HepG2 (cell line): ENCODE results near the gene SPG7. TPM values are rescaled to one million over a fixed set of nuclear protein-coding genes. Genes with fewer than 3 reads are reported as not detected.
A peak's percentile ranks its signal among the peaks of the same experiment; 100 is the strongest.

Experiments used
- ARNT ChIP-seq: fragments of 450-650 bp; IDR thresholded peaks from 2 replicates; pipeline ENCODE4 v1.6.1; 2017
- NRL ChIP-seq: sonication (generic); formaldehyde crosslinking; IDR thresholded peaks from 2 replicates; pipeline ENCODE4 v1.5.0; 2020; ENCODE audit warnings: missing genetic modification reagents, mild to moderate bottlenecking, moderate library complexity, borderline replicate concordance
- ZFX ChIP-seq: sonication (generic); formaldehyde crosslinking; IDR thresholded peaks from 2 replicates; pipeline ENCODE4 v1.4.0; 2020; ENCODE audit warnings: mild to moderate bottlenecking, low read depth, missing genetic modification reagents, moderate library complexity
- ZNF232 ChIP-seq: sonication (generic); formaldehyde crosslinking; IDR thresholded peaks from 2 replicates; pipeline ENCODE4 v1.4.0; 2020; ENCODE audit warnings: missing genetic modification reagents, borderline replicate concordance
- ZNF354B ChIP-seq: sonication (generic); formaldehyde crosslinking; IDR thresholded peaks from 2 replicates; pipeline ENCODE4 v1.8.0; 2022; ENCODE audit warnings: mild to moderate bottlenecking, missing genetic modification reagents
- ZNF430 ChIP-seq: sonication (generic); formaldehyde crosslinking; IDR thresholded peaks from 2 replicates; pipeline ENCODE4 v1.9.0; 2021; ENCODE audit warnings: mild to moderate bottlenecking, missing genetic modification reagents
- ZNF713 ChIP-seq: sonication (generic); formaldehyde crosslinking; IDR thresholded peaks from 2 replicates; pipeline ENCODE4 v1.4.0; 2020; ENCODE audit warnings: mild to moderate bottlenecking, missing genetic modification reagents
- polyA plus RNA-seq, 8 experiments: library from polyadenylated mRNA; depleted of rRNA in 3 of 8; stranded (reverse) in 7 of 8; unstranded in 1 of 8; fragments of >200 nt; fragmentation: Illumina TruSeq in 4 of 8; extraction: Trizol in 4 of 8; gene quantifications; 2 replicates each; pipeline versions ENCODE4 v1.2.1 to v1.2.3, GENCODE V29; 2011 to 2016; ENCODE audit warnings: low read depth in 4 of 8, missing spikeins in 1 of 8, mixed read lengths in 1 of 8; ENCODE audit not compliant: insufficient read depth in 1 of 8
- total RNA-seq, 5 experiments: library from RNA; depleted of rRNA; stranded (reverse); fragments of >200 nt; fragmentation: Illumina TruSeq; extraction: Trizol; gene quantifications; 2 replicates each; pipeline ENCODE4 v1.2.3, GENCODE V29; 2016; ENCODE audit warnings: low read depth in 1 of 5
- TF ChIP-seq, protein P1 (sequence below): sonication (generic); formaldehyde crosslinking; IDR thresholded peaks from one replicate; pipeline ENCODE4 v1.5.1; 2020; ENCODE audit warnings: mild to moderate bottlenecking, missing genetic modification reagents; ENCODE audit errors: not compliant biosample characterization
- TF ChIP-seq, protein P2 (sequence below): sonication (generic); formaldehyde crosslinking; IDR thresholded peaks from 2 replicates; pipeline ENCODE4 v1.4.0; 2020; ENCODE audit warnings: missing genetic modification reagents
- TF ChIP-seq, protein P3 (sequence below): fragments of 450-650 bp; IDR thresholded peaks from 2 replicates; pipeline ENCODE4 v1.6.1; 2016
- TF ChIP-seq, protein P4 (sequence below): IDR thresholded peaks from 2 replicates; pipeline ENCODE4 v1.6.1; 2016; ENCODE audit warnings: missing compliant biosample characterization, missing genetic modification reagents, borderline replicate concordance
- TF ChIP-seq, protein P5 (sequence below): sonication (generic); formaldehyde crosslinking; conservative IDR thresholded peaks from 2 replicates; pipeline ENCODE4 v1.4.0; 2020; ENCODE audit warnings: mild to moderate bottlenecking, missing genetic modification reagents, moderate library complexity

Gene SPG7
- total and polyA plus RNA-seq, 2 of the 13 experiments (the other 11 are each of a cell fraction or from before 2014, with no cell fraction given) = 66.0 to 136 TPM

DNA sequence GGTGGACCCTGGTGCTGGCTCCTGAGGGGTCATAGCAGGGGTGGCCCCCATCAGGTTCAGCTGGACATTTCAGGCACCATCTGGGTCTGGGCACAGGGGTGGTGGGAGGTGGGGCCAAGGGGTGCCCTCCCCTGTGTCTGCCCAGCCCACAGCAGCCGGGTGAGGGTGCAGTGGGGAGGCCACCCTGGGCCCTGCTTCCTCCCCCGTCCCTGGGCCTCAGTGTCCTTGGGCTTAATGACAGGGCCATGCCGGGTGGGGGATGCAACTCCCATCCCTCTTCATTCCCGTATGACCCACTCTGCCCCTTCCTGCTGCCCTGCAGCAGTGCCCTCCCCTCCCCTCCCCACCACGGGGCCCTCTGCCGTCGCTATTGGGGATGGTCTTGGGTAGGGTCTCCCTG lies 78.0 kb downstream of the SPG7 start (continued):
- TF ChIP-seq, protein P1, sequence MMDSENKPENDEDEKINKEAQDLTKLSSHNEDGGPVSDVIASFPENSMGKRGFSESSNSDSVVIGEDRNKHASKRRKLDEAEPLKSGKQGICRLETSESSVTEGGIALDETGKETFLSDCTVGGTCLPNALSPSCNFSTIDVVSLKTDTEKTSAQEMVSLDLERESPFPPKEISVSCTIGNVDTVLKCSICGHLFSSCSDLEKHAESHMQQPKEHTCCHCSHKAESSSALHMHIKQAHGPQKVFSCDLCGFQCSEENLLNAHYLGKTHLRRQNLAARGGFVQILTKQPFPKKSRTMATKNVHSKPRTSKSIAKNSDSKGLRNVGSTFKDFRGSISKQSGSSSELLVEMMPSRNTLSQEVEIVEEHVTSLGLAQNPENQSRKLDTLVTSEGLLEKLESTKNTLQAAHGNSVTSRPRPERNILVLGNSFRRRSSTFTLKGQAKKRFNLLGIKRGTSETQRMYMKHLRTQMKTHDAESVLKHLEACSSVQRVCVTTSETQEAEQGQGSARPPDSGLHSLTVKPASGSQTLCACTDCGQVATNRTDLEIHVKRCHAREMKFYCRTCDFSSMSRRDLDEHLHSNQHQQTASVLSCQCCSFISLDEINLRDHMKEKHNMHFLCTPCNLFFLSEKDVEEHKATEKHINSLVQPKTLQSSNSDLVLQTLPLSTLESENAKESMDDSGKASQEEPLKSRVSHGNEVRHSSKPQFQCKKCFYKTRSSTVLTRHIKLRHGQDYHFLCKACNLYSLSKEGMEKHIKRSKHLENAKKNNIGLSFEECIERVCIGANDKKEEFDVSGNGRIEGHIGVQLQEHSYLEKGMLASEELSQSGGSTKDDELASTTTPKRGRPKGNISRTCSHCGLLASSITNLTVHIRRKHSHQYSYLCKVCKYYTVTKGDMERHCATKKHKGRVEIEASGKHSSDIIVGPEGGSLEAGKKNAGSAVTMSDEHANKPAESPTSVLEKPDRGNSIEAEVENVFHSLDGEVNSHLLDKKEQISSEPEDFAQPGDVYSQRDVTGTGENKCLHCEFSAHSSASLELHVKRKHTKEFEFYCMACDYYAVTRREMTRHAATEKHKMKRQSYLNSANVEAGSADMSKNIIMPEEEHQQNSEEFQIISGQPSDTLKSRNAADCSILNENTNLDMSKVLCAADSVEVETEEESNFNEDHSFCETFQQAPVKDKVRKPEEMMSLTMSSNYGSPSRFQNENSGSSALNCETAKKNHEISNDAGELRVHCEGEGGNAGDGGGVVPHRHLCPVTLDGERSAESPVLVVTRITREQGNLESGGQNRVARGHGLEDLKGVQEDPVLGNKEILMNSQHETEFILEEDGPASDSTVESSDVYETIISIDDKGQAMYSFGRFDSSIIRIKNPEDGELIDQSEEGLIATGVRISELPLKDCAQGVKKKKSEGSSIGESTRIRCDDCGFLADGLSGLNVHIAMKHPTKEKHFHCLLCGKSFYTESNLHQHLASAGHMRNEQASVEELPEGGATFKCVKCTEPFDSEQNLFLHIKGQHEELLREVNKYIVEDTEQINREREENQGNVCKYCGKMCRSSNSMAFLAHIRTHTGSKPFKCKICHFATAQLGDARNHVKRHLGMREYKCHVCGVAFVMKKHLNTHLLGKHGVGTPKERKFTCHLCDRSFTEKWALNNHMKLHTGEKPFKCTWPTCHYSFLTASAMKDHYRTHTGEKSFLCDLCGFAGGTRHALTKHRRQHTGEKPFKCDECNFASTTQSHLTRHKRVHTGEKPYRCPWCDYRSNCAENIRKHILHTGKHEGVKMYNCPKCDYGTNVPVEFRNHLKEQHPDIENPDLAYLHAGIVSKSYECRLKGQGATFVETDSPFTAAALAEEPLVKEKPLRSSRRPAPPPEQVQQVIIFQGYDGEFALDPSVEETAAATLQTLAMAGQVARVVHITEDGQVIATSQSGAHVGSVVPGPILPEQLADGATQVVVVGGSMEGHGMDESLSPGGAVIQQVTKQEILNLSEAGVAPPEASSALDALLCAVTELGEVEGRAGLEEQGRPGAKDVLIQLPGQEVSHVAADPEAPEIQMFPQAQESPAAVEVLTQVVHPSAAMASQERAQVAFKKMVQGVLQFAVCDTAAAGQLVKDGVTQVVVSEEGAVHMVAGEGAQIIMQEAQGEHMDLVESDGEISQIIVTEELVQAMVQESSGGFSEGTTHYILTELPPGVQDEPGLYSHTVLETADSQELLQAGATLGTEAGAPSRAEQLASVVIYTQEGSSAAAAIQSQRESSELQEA (CRISPR knock-in tag) = no peak
- TF ChIP-seq, protein P2, sequence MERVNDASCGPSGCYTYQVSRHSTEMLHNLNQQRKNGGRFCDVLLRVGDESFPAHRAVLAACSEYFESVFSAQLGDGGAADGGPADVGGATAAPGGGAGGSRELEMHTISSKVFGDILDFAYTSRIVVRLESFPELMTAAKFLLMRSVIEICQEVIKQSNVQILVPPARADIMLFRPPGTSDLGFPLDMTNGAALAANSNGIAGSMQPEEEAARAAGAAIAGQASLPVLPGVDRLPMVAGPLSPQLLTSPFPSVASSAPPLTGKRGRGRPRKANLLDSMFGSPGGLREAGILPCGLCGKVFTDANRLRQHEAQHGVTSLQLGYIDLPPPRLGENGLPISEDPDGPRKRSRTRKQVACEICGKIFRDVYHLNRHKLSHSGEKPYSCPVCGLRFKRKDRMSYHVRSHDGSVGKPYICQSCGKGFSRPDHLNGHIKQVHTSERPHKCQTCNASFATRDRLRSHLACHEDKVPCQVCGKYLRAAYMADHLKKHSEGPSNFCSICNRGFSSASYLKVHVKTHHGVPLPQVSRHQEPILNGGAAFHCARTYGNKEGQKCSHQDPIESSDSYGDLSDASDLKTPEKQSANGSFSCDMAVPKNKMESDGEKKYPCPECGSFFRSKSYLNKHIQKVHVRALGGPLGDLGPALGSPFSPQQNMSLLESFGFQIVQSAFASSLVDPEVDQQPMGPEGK (CRISPR knock-in tag) = peak; percentile 33; the same call in 1 of the 2 replicates
- TF ChIP-seq, protein P3, sequence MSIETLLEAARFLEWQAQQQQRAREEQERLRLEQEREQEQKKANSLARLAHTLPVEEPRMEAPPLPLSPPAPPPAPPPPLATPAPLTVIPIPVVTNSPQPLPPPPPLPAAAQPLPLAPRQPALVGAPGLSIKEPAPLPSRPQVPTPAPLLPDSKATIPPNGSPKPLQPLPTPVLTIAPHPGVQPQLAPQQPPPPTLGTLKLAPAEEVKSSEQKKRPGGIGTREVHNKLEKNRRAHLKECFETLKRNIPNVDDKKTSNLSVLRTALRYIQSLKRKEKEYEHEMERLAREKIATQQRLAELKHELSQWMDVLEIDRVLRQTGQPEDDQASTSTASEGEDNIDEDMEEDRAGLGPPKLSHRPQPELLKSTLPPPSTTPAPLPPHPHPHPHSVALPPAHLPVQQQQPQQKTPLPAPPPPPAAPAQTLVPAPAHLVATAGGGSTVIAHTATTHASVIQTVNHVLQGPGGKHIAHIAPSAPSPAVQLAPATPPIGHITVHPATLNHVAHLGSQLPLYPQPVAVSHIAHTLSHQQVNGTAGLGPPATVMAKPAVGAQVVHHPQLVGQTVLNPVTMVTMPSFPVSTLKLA = no peak
- no peak for TF ChIP-seq ZNF354B
- TF ChIP-seq ZNF430 (CRISPR knock-in tag) = no peak
- TF ChIP-seq ARNT = no peak
- TF ChIP-seq NRL (CRISPR knock-in tag) = peak; percentile 19; the same call in 1 of the 2 replicates
- no peak for TF ChIP-seq ZNF713 (CRISPR knock-in tag)
- TF ChIP-seq, protein P4, sequence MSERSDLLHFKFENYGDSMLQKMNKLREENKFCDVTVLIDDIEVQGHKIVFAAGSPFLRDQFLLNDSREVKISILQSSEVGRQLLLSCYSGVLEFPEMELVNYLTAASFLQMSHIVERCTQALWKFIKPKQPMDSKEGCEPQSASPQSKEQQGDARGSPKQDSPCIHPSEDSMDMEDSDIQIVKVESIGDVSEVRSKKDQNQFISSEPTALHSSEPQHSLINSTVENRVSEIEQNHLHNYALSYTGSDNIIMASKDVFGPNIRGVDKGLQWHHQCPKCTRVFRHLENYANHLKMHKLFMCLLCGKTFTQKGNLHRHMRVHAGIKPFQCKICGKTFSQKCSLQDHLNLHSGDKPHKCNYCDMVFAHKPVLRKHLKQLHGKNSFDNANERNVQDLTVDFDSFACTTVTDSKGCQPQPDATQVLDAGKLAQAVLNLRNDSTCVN (CRISPR knock-in tag) = no peak
- no peak for TF ChIP-seq ZNF232
- TF ChIP-seq, protein P5, sequence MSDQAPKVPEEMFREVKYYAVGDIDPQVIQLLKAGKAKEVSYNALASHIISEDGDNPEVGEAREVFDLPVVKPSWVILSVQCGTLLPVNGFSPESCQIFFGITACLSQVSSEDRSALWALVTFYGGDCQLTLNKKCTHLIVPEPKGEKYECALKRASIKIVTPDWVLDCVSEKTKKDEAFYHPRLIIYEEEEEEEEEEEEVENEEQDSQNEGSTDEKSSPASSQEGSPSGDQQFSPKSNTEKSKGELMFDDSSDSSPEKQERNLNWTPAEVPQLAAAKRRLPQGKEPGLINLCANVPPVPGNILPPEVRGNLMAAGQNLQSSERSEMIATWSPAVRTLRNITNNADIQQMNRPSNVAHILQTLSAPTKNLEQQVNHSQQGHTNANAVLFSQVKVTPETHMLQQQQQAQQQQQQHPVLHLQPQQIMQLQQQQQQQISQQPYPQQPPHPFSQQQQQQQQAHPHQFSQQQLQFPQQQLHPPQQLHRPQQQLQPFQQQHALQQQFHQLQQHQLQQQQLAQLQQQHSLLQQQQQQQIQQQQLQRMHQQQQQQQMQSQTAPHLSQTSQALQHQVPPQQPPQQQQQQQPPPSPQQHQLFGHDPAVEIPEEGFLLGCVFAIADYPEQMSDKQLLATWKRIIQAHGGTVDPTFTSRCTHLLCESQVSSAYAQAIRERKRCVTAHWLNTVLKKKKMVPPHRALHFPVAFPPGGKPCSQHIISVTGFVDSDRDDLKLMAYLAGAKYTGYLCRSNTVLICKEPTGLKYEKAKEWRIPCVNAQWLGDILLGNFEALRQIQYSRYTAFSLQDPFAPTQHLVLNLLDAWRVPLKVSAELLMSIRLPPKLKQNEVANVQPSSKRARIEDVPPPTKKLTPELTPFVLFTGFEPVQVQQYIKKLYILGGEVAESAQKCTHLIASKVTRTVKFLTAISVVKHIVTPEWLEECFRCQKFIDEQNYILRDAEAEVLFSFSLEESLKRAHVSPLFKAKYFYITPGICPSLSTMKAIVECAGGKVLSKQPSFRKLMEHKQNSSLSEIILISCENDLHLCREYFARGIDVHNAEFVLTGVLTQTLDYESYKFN (CRISPR knock-in tag) = peak; percentile 45
- TF ChIP-seq ZFX = peak; percentile 28; the same call in 1 of the 2 replicates
